ENCODE data around the gene CCL27. TPM values are rescaled to one million over a fixed set of nuclear protein-coding genes. Genes with fewer than 3 reads are reported as not detected.

Gene CCL27
- total and polyA plus RNA-seq, 10 of the 15 experiments (the other 5 are each of a cell fraction or from before 2014, with no cell fraction given) = 0.45 TPM; not detected in 9

DNA sequence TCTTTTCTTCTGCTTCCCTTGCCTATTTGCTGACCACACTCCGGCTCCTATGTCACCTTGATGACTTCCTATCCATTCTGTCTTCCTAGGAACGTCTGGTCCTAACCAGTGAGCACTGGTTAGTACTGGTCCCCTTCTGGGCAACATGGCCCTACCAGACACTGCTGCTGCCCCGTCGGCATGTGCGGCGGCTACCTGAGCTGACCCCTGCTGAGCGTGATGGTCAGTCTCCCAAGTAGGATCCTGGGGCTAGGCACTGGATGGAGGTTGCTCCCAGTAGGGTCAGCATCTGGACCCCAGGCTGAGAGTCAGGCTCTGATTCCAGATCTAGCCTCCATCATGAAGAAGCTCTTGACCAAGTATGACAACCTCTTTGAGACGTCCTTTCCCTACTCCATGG, 13.8 kb downstream of the CCL27 start:
- Histone ChIP-seq H3K79me2 (ENCODE audit: control insufficient read depth, insufficient read depth, low read length) (peaks cover 17% of the 10 kb centered on the region), H3K9ac (ENCODE audit: control insufficient read depth, insufficient read depth, low read length) (no peak overlapping the region), H3K27me3 (replicated peaks in 1 of 2; ENCODE audit: control insufficient read depth in 2 of 2, insufficient read depth in 2 of 2, low read length in 1 of 2) (no peaks in the 10 kb centered on the region), H2AFZ (ENCODE audit: control insufficient read depth, low read depth, low read length) (no peak overlapping the region), H3K4me2 (ENCODE audit: control insufficient read depth, insufficient read depth) (no peak overlapping the region), H3K4me1 (ENCODE audit: control insufficient read depth, insufficient read depth, low read length) (peaks cover 19% of the 10 kb centered on the region), H3K9me3 (replicated peaks; ENCODE audit: control insufficient read depth, insufficient read depth, low read length) (no peaks in the 10 kb centered on the region), H4K20me1 (ENCODE audit: control insufficient read depth, insufficient read depth) (no peaks in the 10 kb centered on the region; the same call in 1 of the 2 replicates), H3K36me3 (ENCODE audit: control insufficient read depth in 2 of 2, insufficient read depth in 2 of 2, low read length in 1 of 2) (peaks cover 2 to 13% of the 10 kb centered on the region in 2 experiments; a peak in 3 of 4 replicates), H3K27ac (ENCODE audit: control insufficient read depth, insufficient read depth) (no peak overlapping the region), H3K4me3 (no peak overlapping the region)
- RAD21 ChIA-PET (ENCODE audit: unreplicated experiment) = interaction anchor here (0.6 to 3.0 kb wide), 3 partner anchors 11 to 14 kb away, joined by 3 to 14 read pairs (median 5); partner anchors contain the start of gene SIGMAR1
- FAIRE-seq (no peak), DNase-seq (ENCODE audit: low read depth, low spot score) (no peak), ATAC-seq (no peak)
- 86% methylated on average over 8 of the region's 8 CpGs for WGBS (ENCODE audit: insufficient coverage, insufficient replicate concordance, low lambda C conversion rate, missing lambda C conversion rate)
- no peak for TF ChIP-seq WRNIP1 (IDR thresholded peaks at IDR 0.05; ENCODE audit: borderline replicate concordance, low read depth, low read length)
- TF ChIP-seq, protein P1, sequence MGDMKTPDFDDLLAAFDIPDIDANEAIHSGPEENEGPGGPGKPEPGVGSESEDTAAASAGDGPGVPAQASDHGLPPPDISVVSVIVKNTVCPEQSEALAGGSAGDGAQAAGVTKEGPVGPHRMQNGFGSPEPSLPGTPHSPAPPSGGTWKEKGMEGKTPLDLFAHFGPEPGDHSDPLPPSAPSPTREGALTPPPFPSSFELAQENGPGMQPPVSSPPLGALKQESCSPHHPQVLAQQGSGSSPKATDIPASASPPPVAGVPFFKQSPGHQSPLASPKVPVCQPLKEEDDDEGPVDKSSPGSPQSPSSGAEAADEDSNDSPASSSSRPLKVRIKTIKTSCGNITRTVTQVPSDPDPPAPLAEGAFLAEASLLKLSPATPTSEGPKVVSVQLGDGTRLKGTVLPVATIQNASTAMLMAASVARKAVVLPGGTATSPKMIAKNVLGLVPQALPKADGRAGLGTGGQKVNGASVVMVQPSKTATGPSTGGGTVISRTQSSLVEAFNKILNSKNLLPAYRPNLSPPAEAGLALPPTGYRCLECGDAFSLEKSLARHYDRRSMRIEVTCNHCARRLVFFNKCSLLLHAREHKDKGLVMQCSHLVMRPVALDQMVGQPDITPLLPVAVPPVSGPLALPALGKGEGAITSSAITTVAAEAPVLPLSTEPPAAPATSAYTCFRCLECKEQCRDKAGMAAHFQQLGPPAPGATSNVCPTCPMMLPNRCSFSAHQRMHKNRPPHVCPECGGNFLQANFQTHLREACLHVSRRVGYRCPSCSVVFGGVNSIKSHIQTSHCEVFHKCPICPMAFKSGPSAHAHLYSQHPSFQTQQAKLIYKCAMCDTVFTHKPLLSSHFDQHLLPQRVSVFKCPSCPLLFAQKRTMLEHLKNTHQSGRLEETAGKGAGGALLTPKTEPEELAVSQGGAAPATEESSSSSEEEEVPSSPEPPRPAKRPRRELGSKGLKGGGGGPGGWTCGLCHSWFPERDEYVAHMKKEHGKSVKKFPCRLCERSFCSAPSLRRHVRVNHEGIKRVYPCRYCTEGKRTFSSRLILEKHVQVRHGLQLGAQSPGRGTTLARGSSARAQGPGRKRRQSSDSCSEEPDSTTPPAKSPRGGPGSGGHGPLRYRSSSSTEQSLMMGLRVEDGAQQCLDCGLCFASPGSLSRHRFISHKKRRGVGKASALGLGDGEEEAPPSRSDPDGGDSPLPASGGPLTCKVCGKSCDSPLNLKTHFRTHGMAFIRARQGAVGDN (IDR thresholded peaks at IDR 0.05) = no peak
- TF ChIP-seq MTA2 (IDR thresholded peaks at IDR 0.05; ENCODE audit: low read depth) = no peak
- TF ChIP-seq NFXL1 (IDR thresholded peaks at IDR 0.05; ENCODE audit: borderline replicate concordance) = no peak
- TF ChIP-seq, protein P2, sequence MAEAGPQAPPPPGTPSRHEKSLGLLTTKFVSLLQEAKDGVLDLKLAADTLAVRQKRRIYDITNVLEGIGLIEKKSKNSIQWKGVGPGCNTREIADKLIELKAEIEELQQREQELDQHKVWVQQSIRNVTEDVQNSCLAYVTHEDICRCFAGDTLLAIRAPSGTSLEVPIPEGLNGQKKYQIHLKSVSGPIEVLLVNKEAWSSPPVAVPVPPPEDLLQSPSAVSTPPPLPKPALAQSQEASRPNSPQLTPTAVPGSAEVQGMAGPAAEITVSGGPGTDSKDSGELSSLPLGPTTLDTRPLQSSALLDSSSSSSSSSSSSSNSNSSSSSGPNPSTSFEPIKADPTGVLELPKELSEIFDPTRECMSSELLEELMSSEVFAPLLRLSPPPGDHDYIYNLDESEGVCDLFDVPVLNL (IDR thresholded peaks at IDR 0.05; ENCODE audit: low read depth, low read length) = no peak
- no peak for TF ChIP-seq CEBPB (IDR thresholded peaks at IDR 0.05; ENCODE audit: borderline replicate concordance in 1 of 2, low read depth in 2 of 2, low read length in 2 of 2)
- no peak for TF ChIP-seq KAT2A (conservative IDR thresholded peaks at IDR 0.05; ENCODE audit: control insufficient read depth, low read depth, low read length)
- TF ChIP-seq POLR2AphosphoS5 (IDR thresholded peaks at IDR 0.05; ENCODE audit: low read length) = no peak
- no peak for TF ChIP-seq EP300 (IDR thresholded peaks at IDR 0.05; ENCODE audit: borderline replicate concordance in 1 of 2, control insufficient read depth in 1 of 2, low read depth in 2 of 2, low read length in 2 of 2)
- TF ChIP-seq STAT3 (IDR thresholded peaks at IDR 0.05; ENCODE audit: low read depth, low read length) = no peak
- TF ChIP-seq CBX5 (IDR thresholded peaks at IDR 0.05; ENCODE audit: low read depth) = no peak
- TF ChIP-seq, protein P3, sequence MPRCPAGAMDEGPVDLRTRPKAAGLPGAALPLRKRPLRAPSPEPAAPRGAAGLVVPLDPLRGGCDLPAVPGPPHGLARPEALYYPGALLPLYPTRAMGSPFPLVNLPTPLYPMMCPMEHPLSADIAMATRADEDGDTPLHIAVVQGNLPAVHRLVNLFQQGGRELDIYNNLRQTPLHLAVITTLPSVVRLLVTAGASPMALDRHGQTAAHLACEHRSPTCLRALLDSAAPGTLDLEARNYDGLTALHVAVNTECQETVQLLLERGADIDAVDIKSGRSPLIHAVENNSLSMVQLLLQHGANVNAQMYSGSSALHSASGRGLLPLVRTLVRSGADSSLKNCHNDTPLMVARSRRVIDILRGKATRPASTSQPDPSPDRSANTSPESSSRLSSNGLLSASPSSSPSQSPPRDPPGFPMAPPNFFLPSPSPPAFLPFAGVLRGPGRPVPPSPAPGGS (IDR thresholded peaks at IDR 0.05; ENCODE audit: borderline replicate concordance, insufficient read depth, low read depth, low read length, poor library complexity, severe bottlenecking) = no peak
- TF ChIP-seq FOXM1 (IDR thresholded peaks at IDR 0.05; ENCODE audit: low read depth, low read length) = no peak
- TF ChIP-seq PAX5 (IDR thresholded peaks at IDR 0.05; ENCODE audit: borderline replicate concordance, low read depth, low read length) = no peak
- TF ChIP-seq CHD1 (IDR thresholded peaks at IDR 0.05; ENCODE audit: low read depth, low read length) = no peak
- TF ChIP-seq TCF3 (IDR thresholded peaks at IDR 0.05; ENCODE audit: borderline replicate concordance, insufficient read depth, low read depth, low read length) = no peak
- TF ChIP-seq SIX5 (IDR thresholded peaks at IDR 0.05; ENCODE audit: low read depth, low read length, severe bottlenecking) = no peak
- TF ChIP-seq TCF12 (IDR thresholded peaks at IDR 0.05; ENCODE audit: low read depth, low read length) = no peak
- intact Hi-C loops (cut with micrococcal nuclease; ENCODE audit: unreplicated experiment) (no loop called here), in situ Hi-C loops (cut with MboI) (no loop called here)
- POLR2A ChIA-PET = interaction anchor here (0.6 to 3.4 kb wide), 4 partner anchors 8 to 455 kb away, joined by 3 to 25 read pairs (median 4); partner anchors contain the start of gene SIGMAR1
- BruUV-seq (replicated peaks) = no TSS peak
- CTCF ChIA-PET = interaction anchor here (4.0 to 5.9 kb wide), 2 partner anchors 13 to 15 kb away, joined by 23 to 103 read pairs; partner anchors contain the start of gene SIGMAR1
- SMC1A ChIA-PET (ENCODE audit: uncharacterized antibody, unreplicated experiment) = no interaction called here
